GM19099 (cell line): ENCODE data around the gene PADI1.

ENCODE experiments used
- POLR2A ChIP-seq: IDR thresholded peaks from 3 replicates; pipeline ENCODE4 v1.6.1; 2011; ENCODE audit warnings: low read depth; ENCODE audit not compliant: insufficient read length; ENCODE audit errors: extremely low read depth

The PADI1 gene

GRCh38 chr1:17214876-17215544 is 10.1 kb downstream of the PADI1 start:
- no peak for TF ChIP-seq POLR2A

- TF ChIP-seq POLR2A = no peak
These were observed 10.6 kb downstream of the PADI1 start for GRCh38 chr1:17215545-17215890.

GRCh38 chr1:17216078-17216477 is 11.2 kb downstream of the PADI1 start:
- TF ChIP-seq POLR2A = no peak

- TF ChIP-seq POLR2A = no peak
These were observed 12.7 kb downstream of the PADI1 start for GRCh38 chr1:17217607-17218006.

GRCh38 chr1:17218939-17219338 is 14.0 kb downstream of the PADI1 start:
- no peak for TF ChIP-seq POLR2A

GRCh38 chr1:17220287-17220686 is 15.4 kb downstream of the PADI1 start:
- TF ChIP-seq POLR2A = no peak

GRCh38 chr1:17222557-17222956 is 17.6 kb downstream of the PADI1 start:
- no peak for TF ChIP-seq POLR2A

- TF ChIP-seq POLR2A = no peak
These were observed 19.5 kb downstream of the PADI1 start for GRCh38 chr1:17224434-17224833.

GRCh38 chr1:17225140-17225539 is 20.2 kb downstream of the PADI1 start:
- no peak for TF ChIP-seq POLR2A

GRCh38 chr1:17227358-17227915 is 22.5 kb downstream of the PADI1 start:
- TF ChIP-seq POLR2A = no peak

GRCh38 chr1:17228619-17229018 is 23.7 kb downstream of the PADI1 start:
- no peak for TF ChIP-seq POLR2A

- no peak for TF ChIP-seq POLR2A
These were observed 24.5 kb downstream of the PADI1 start for GRCh38 chr1:17229379-17229778.

- no peak for TF ChIP-seq POLR2A
These were observed 25.2 kb downstream of the PADI1 start for GRCh38 chr1:17230106-17230505.

GRCh38 chr1:17230671-17231310 is 25.9 kb downstream of the PADI1 start:
- no peak for TF ChIP-seq POLR2A

GRCh38 chr1:17232759-17233661 is 28.1 kb downstream of the PADI1 start:
- TF ChIP-seq POLR2A = no peak
